ENCODE data around the gene LRTM2. TPM values are rescaled to one million over a fixed set of nuclear protein-coding genes. Genes with fewer than 3 reads are reported as not detected.

LRTM2 gene
- total and polyA plus RNA-seq, 9 of the 15 experiments (the other 6 are each of a cell fraction or from before 2014, with no cell fraction given) = 0.09 TPM; not detected in 8

DNA sequence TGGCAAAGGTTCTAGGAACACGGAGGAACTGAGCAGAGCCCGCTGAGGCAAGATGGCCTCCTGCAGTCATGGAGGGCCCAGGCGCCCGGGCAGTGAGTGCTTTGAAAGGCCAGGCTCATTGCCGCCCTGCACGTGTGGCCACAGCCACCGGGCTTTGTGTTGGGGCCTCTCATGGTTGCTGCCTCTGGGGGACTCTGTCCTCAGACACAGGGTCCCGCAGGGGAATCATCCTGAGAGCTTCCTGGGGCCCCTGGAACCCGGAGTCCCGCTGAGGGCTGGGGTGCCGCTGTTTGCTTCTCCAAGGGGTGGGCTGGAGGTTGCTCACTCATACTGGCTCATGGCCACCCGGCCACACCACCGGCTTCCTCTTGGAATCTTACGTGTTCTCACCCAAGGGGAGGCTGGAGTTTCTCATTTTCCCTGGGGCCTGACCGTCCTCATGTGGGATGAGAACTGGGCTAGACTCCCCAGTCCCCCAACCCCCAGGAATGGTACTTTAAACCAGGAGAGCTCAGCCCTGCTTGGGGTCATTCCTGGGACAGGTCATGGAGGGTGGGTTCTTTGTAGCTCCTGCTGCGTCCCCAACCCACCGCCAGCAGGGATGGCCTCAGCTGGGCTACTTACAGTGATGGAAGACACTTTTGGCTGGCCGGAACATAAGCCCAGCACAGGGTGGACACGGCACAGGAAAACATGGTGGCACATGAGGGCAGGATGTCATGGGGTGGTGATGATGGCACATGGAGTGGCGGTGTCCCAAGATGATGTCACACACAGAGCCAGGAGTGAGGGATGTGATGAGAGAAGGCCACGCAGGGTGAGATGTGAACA lies 21.1 kb upstream of the LRTM2 start:
- Histone ChIP-seq H3K27me3 (ENCODE audit: control insufficient read depth in 2 of 2, insufficient read depth in 2 of 2, low read length in 2 of 2) (no peaks in the 10 kb centered on the region), H3K9me3 (replicated peaks; ENCODE audit: control insufficient read depth, insufficient read depth, low read depth, low read length) (no peaks in the 10 kb centered on the region), H3K27ac (ENCODE audit: extremely low read depth, low read depth, low read length) (no peak overlapping the region), H3K4me2 (ENCODE audit: insufficient read depth, low read length) (no peak overlapping the region), H3K9me1 (ENCODE audit: control insufficient read depth, insufficient read depth, low read length) (no peaks in the 10 kb centered on the region), H4K20me1 (replicated peaks; ENCODE audit: control insufficient read depth, insufficient read depth, low read length) (no peaks in the 10 kb centered on the region), H3K4me3 (no peak overlapping the region), H3K9ac (ENCODE audit: insufficient read depth in 1 of 2, low read depth in 2 of 2, low read length in 2 of 2) (no peak overlapping the region; a peak in 1 of 4 replicates), H3K4me1 (replicated peaks in 1 of 2; ENCODE audit: control insufficient read depth in 2 of 2, insufficient read depth in 2 of 2, low read length in 2 of 2) (peaks cover 0 to 41% of the 10 kb centered on the region in 2 experiments; a peak in 4 of 5 replicates), H3K79me2 (ENCODE audit: control insufficient read depth, insufficient read depth, low read length) (no peaks in the 10 kb centered on the region), H2AFZ (ENCODE audit: low read depth, low read length) (no peak overlapping the region), H3K36me3 (ENCODE audit: control insufficient read depth, insufficient read depth, low read length) (no peaks in the 10 kb centered on the region)
- DNase-seq (ENCODE audit: extremely low read depth in 1 of 4, low spot score in 3 of 4) = no peak
- CTCF ChIA-PET (ENCODE audit: low intra/inter-chr PET ratio) = no interaction called here
- TF ChIP-seq, protein P1, sequence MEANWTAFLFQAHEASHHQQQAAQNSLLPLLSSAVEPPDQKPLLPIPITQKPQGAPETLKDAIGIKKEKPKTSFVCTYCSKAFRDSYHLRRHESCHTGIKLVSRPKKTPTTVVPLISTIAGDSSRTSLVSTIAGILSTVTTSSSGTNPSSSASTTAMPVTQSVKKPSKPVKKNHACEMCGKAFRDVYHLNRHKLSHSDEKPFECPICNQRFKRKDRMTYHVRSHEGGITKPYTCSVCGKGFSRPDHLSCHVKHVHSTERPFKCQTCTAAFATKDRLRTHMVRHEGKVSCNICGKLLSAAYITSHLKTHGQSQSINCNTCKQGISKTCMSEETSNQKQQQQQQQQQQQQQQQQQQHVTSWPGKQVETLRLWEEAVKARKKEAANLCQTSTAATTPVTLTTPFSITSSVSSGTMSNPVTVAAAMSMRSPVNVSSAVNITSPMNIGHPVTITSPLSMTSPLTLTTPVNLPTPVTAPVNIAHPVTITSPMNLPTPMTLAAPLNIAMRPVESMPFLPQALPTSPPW (CRISPR knock-in tag; IDR thresholded peaks at IDR 0.05) = no peak
- in situ Hi-C loops (cut with MboI) (no loop called here), intact Hi-C loops (cut with micrococcal nuclease) (loop anchor here (10.0 kb wide), 1 partner anchor 236 kb away; no protein-coding TSS in a partner anchor)
- POLR2A ChIA-PET = interaction anchor here (0.6 kb wide), 2 partner anchors 113 to 175 kb away, joined by 3 read pairs; no protein-coding TSS in a partner anchor
- ATAC-seq = no peak
- 37% methylated on average over 18 of the region's 21 CpGs for WGBS (ENCODE audit: insufficient coverage, low coverage, missing lambda C conversion rate)
- FAIRE-seq = no peak
- no TSS peak for BruUV-seq (replicated peaks)

DNA sequence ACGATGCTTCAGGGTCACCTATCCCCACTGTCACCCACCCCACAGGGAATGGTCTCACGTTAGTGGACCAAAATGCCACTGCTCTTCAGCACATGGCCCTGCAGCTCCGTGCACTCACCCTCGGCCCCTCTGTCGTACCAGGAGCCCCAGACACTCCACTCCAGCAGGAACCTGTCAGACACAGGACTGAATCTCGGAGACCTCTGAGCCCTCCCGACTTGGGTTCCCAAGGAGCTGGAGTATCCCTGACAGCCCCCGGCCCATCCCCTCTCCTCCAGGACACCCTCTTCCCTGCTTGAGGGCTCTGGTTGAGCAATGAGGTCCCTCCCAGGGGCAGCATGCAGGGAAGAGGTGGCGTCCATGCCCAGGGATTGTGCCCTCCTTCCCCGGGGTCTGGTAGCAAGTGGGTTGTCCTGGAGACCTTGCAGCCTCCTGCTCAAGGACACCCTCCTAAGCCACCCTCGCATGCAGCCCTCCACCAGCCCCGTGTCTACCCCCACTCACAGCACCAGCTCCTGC lies 20.4 kb upstream of the LRTM2 start:
- Histone ChIP-seq H3K9me1 (ENCODE audit: control insufficient read depth, insufficient read depth, low read length) (no peaks in the 10 kb centered on the region), H3K36me3 (ENCODE audit: control insufficient read depth, insufficient read depth, low read length) (no peaks in the 10 kb centered on the region), H3K79me2 (ENCODE audit: control insufficient read depth, insufficient read depth, low read length) (no peaks in the 10 kb centered on the region), H3K4me3 (no peak overlapping the region), H3K27me3 (ENCODE audit: control insufficient read depth in 2 of 2, insufficient read depth in 2 of 2, low read length in 2 of 2) (no peaks in the 10 kb centered on the region), H2AFZ (ENCODE audit: low read depth, low read length) (no peak overlapping the region), H4K20me1 (replicated peaks; ENCODE audit: control insufficient read depth, insufficient read depth, low read length) (no peaks in the 10 kb centered on the region), H3K9ac (ENCODE audit: insufficient read depth in 1 of 2, low read depth in 2 of 2, low read length in 2 of 2) (no peak overlapping the region), H3K4me1 (replicated peaks in 1 of 2; ENCODE audit: control insufficient read depth in 2 of 2, insufficient read depth in 2 of 2, low read length in 2 of 2) (peaks cover 3 to 46% of the 10 kb centered on the region in 2 experiments; a peak in 4 of 5 replicates), H3K4me2 (ENCODE audit: insufficient read depth, low read length) (no peak overlapping the region), H3K27ac (ENCODE audit: extremely low read depth, low read depth, low read length) (no peak overlapping the region), H3K9me3 (replicated peaks; ENCODE audit: control insufficient read depth, insufficient read depth, low read depth, low read length) (no peaks in the 10 kb centered on the region)
- in situ Hi-C loops (cut with MboI) (no loop called here), intact Hi-C loops (cut with micrococcal nuclease) (loop anchor here (10.0 kb wide), 1 partner anchor 235 kb away; no protein-coding TSS in a partner anchor)
- POLR2A ChIA-PET = no interaction called here
- FAIRE-seq (no peak), ATAC-seq (no peak), DNase-seq (ENCODE audit: extremely low read depth in 1 of 4, low spot score in 3 of 4) (no peak)
- BruUV-seq (replicated peaks) = no TSS peak
- 13% methylated on average over 7 of the region's 12 CpGs for WGBS (ENCODE audit: insufficient coverage, low coverage, missing lambda C conversion rate)
- CTCF ChIA-PET (ENCODE audit: low intra/inter-chr PET ratio) = no interaction called here
- TF ChIP-seq TAF1 (IDR thresholded peaks at IDR 0.05; ENCODE audit: control insufficient read depth, extremely low read depth, insufficient read depth, low read length, severe bottlenecking) (no peak), ATF3 (IDR thresholded peaks at IDR 0.05) (no peak), ATF3 (CRISPR knock-in tag; conservative IDR thresholded peaks at IDR 0.05) (no peak), NELFE (IDR thresholded peaks at IDR 0.05; ENCODE audit: insufficient read depth, insufficient read length) (no peak), GTF2F1 (IDR thresholded peaks at IDR 0.05; ENCODE audit: low read depth, low read length) (no peak), MAFF (IDR thresholded peaks at IDR 0.05; ENCODE audit: low read length) (no peak), NR3C1 (CRISPR knock-in tag; IDR thresholded peaks at IDR 0.05) (no peak), SNRNP70 (optimal IDR thresholded peaks at IDR 0.05; ENCODE audit: low read depth, low read length) (no peak), ZBTB43 (CRISPR knock-in tag; IDR thresholded peaks at IDR 0.05) (no peak)

All from K562 (cell line).